SK-N-MC (cell line): ENCODE data around the gene RS1.

Source experiments
- EZH2 ChIP-seq: fragments of 200-600 bp; sonication (generic); IDR thresholded peaks from one replicate; pipeline ENCODE4 v1.6.1; 2017; ENCODE audit warnings: antibody characterized with exemption
- FOXP2 ChIP-seq: optimal IDR thresholded peaks from 2 replicates; pipeline ENCODE3; 2011; ENCODE audit warnings: mild to moderate bottlenecking, moderate library complexity; ENCODE audit not compliant: insufficient read depth; ENCODE audit errors: extremely low read length, control extremely low read depth
- POLR2AphosphoS5 ChIP-seq: IDR thresholded peaks from 2 replicates; pipeline ENCODE4 v1.6.1; 2012; ENCODE audit warnings: mild to moderate bottlenecking, low read depth, low read length, borderline replicate concordance

DNA sequence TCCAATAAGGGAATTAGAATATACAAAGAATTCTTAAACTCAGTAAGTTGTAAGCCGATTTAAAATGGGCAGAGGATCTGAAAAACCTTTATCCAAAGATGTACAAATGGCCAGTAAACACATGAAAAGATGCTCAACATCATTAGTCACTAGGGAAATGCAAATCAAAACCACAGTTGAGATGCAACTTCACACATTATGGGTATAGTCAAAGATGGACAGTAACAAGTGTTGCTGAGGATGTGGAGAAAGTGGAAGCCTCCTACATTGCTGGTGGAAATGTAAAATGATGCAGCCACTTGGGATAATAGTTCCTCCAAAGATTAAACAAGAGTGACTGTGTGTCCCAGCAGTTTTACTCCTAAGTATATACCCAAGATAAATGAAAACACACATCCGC is 32.6 kb downstream of the RS1 start:
- TF ChIP-seq POLR2AphosphoS5 (no peak), EZH2 (no peak), FOXP2 (no peak)
